ENCODE data around the gene TBC1D16. TPM values are rescaled to one million over a fixed set of nuclear protein-coding genes. Genes with fewer than 3 reads are reported as not detected.

Gene TBC1D16
- total and polyA plus RNA-seq, 2 donors (not counting 1 experiment from before 2014, with no cell fraction given) = 0.82 to 2.7 TPM

- Histone ChIP-seq H3K4me2 (replicated peaks; ENCODE audit: low read depth, low read length, poor library complexity, severe bottlenecking) (no peak overlapping the region), H3K9ac (ENCODE audit: low read length) (no peak overlapping the region), H2AFZ (ENCODE audit: insufficient read depth, low read depth, low read length, poor library complexity, severe bottlenecking) (no peak overlapping the region), H3K27me3 (replicated peaks in 1 of 4; ENCODE audit: control extremely low read depth in 1 of 4, control insufficient read depth in 3 of 4, insufficient read depth in 4 of 4, low read length in 3 of 4) (peaks cover 0 to 3% (median 0%) of the 10 kb centered on the region in 4 experiments), H3K79me2 (ENCODE audit: control insufficient read depth, insufficient read depth, low read length) (no peaks in the 10 kb centered on the region), H3K4me1 (ENCODE audit: control insufficient read depth in 2 of 2, insufficient read depth in 2 of 2, low read length in 2 of 2) (no peaks in the 10 kb centered on the region), H3K9me3 (ENCODE audit: control extremely low read depth in 1 of 3, control insufficient read depth in 2 of 3, insufficient read depth in 1 of 3, low read length in 2 of 3) (no peaks in the 10 kb centered on the region), H3K27ac (ENCODE audit: low read length in 2 of 2) (no peak overlapping the region), H4K20me1 (ENCODE audit: control insufficient read depth, insufficient read depth, low read length, poor library complexity, severe bottlenecking) (no peaks in the 10 kb centered on the region), H3K4me3 (ENCODE audit: control extremely low read depth in 1 of 5, extremely low read depth in 1 of 5, insufficient read depth in 1 of 5, low read depth in 2 of 5, low read length in 4 of 5) (no peak overlapping the region), H3K36me3 (replicated peaks in 1 of 2; ENCODE audit: control extremely low read depth in 1 of 2, control insufficient read depth in 1 of 2, extremely low read depth in 1 of 2, insufficient read depth in 2 of 2, low read length in 1 of 2) (no peaks in the 10 kb centered on the region)
- no peak for ATAC-seq (ENCODE audit: low read depth)
- no peak overlapping the region for H3K27ac Mint-ChIP-seq
- H3K4me3 Mint-ChIP-seq = no peak overlapping the region
- 83% methylated on average over 10 of the region's 11 CpGs for WGBS (ENCODE audit: insufficient coverage)
- no peak for DNase-seq
- intact Hi-C loops (cut with micrococcal nuclease) = no loop called here
- POLR2A ChIA-PET = no interaction called here
- peaks cover 23% of the 10 kb centered on the region for H3K27me3 Mint-ChIP-seq
- TF ChIP-seq CTCF (IDR thresholded peaks at IDR 0.05) (no peak), EZH2 (IDR thresholded peaks at IDR 0.05; ENCODE audit: borderline replicate concordance, insufficient read depth, low read depth, low read length, poor library complexity, severe bottlenecking) (no peak)
- no peaks in the 10 kb centered on the region for H3K4me1 Mint-ChIP-seq
- no peaks in the 10 kb centered on the region for H3K9me3 Mint-ChIP-seq (ENCODE audit: insufficient read depth)
- CTCF ChIA-PET = no interaction called here
Measured at GRCh38 chr17:79907217-79907715, 128.4 kb downstream of the TBC1D16 start.

GRCh38 chr17:79905832-79906231 is 129.8 kb downstream of the TBC1D16 start:
- ATAC-seq (ENCODE audit: low read depth) (no peak), DNase-seq (no peak)
- Histone ChIP-seq H3K9ac (ENCODE audit: low read length) (no peak overlapping the region), H3K9me3 (ENCODE audit: control extremely low read depth in 1 of 3, control insufficient read depth in 2 of 3, insufficient read depth in 1 of 3, low read length in 2 of 3) (no peaks in the 10 kb centered on the region), H3K4me2 (replicated peaks; ENCODE audit: low read depth, low read length, poor library complexity, severe bottlenecking) (no peak overlapping the region), H3K27me3 (replicated peaks in 1 of 4; ENCODE audit: control extremely low read depth in 1 of 4, control insufficient read depth in 3 of 4, insufficient read depth in 4 of 4, low read length in 3 of 4) (peaks cover 0 to 10% (median 0%) of the 10 kb centered on the region in 4 experiments), H3K36me3 (replicated peaks in 1 of 2; ENCODE audit: control extremely low read depth in 1 of 2, control insufficient read depth in 1 of 2, extremely low read depth in 1 of 2, insufficient read depth in 2 of 2, low read length in 1 of 2) (no peaks in the 10 kb centered on the region), H4K20me1 (ENCODE audit: control insufficient read depth, insufficient read depth, low read length, poor library complexity, severe bottlenecking) (no peaks in the 10 kb centered on the region), H3K79me2 (ENCODE audit: control insufficient read depth, insufficient read depth, low read length) (no peaks in the 10 kb centered on the region), H3K27ac (ENCODE audit: low read length in 2 of 2) (no peak overlapping the region), H3K4me1 (ENCODE audit: control insufficient read depth in 2 of 2, insufficient read depth in 2 of 2, low read length in 2 of 2) (no peaks in the 10 kb centered on the region), H2AFZ (ENCODE audit: insufficient read depth, low read depth, low read length, poor library complexity, severe bottlenecking) (no peak overlapping the region), H3K4me3 (ENCODE audit: control extremely low read depth in 1 of 5, extremely low read depth in 1 of 5, insufficient read depth in 1 of 5, low read depth in 2 of 5, low read length in 4 of 5) (no peak overlapping the region)
- CTCF ChIA-PET = no interaction called here
- Mint-ChIP-seq H3K27me3 (peaks cover 22% of the 10 kb centered on the region), H3K4me3 (no peak overlapping the region), H3K9me3 (ENCODE audit: insufficient read depth) (no peaks in the 10 kb centered on the region), H3K4me1 (no peaks in the 10 kb centered on the region), H3K27ac (no peak overlapping the region)
- intact Hi-C loops (cut with micrococcal nuclease) = no loop called here
- POLR2A ChIA-PET = no interaction called here
- 84% methylated on average over 8 of the region's 8 CpGs for WGBS (ENCODE audit: insufficient coverage)
- TF ChIP-seq CTCF (IDR thresholded peaks at IDR 0.05) (no peak), EZH2 (IDR thresholded peaks at IDR 0.05; ENCODE audit: borderline replicate concordance, insufficient read depth, low read depth, low read length, poor library complexity, severe bottlenecking) (no peak)

Data from B cell (primary cell).